Fibroblast of pulmonary artery (primary cell): ENCODE data around the gene CHADL.
"Not testable (repeated sequence)": the region's sequence is repeated elsewhere in the genome, so short reads cannot be mapped to it uniquely, and the experiment has no call there.

Experiments
- DNase-seq: peaks from one replicate; pipeline ENCODE4 v3.0.0-alpha.2; 2010; ENCODE audit warnings: low read depth
- H3K4me3 ChIP-seq: replicated peaks from 2 replicates; pipeline ENCODE4 v1.5.1; 2011; ENCODE audit warnings: low read depth, mild to moderate bottlenecking, control low read depth, low read length, moderate library complexity
- TF ChIP-seq, protein P1 (sequence below): IDR thresholded peaks from 2 replicates; pipeline ENCODE4 v1.5.1; 2011; ENCODE audit warnings: mild to moderate bottlenecking, control low read depth, low read length, inconsistent platforms; ENCODE audit errors: missing control alignments

Gene CHADL

DNA sequence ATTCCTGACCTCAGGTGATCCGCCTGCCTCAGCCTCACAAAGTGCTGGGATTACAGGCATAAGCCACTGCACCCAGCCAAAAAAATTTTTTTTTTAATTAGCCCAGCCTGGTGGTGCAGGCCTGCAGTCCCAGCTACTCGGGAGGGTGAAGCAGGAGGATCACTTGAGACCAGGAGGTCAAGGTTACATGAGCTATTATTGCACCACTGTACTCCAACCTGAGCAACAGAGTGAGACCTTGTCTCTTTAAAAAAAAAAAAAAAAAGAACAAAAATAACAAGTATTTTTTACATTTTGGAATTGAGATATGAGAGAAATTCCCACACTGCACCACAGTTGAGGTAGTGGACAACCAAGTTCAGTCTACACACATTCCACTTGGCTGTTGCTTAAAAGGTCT is 49.3 kb downstream of the CHADL start:
- TF ChIP-seq, protein P1, sequence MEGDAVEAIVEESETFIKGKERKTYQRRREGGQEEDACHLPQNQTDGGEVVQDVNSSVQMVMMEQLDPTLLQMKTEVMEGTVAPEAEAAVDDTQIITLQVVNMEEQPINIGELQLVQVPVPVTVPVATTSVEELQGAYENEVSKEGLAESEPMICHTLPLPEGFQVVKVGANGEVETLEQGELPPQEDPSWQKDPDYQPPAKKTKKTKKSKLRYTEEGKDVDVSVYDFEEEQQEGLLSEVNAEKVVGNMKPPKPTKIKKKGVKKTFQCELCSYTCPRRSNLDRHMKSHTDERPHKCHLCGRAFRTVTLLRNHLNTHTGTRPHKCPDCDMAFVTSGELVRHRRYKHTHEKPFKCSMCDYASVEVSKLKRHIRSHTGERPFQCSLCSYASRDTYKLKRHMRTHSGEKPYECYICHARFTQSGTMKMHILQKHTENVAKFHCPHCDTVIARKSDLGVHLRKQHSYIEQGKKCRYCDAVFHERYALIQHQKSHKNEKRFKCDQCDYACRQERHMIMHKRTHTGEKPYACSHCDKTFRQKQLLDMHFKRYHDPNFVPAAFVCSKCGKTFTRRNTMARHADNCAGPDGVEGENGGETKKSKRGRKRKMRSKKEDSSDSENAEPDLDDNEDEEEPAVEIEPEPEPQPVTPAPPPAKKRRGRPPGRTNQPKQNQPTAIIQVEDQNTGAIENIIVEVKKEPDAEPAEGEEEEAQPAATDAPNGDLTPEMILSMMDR: no peak
- DNase-seq: no peak
- H3K4me3 ChIP-seq: no peak overlapping the region

DNA sequence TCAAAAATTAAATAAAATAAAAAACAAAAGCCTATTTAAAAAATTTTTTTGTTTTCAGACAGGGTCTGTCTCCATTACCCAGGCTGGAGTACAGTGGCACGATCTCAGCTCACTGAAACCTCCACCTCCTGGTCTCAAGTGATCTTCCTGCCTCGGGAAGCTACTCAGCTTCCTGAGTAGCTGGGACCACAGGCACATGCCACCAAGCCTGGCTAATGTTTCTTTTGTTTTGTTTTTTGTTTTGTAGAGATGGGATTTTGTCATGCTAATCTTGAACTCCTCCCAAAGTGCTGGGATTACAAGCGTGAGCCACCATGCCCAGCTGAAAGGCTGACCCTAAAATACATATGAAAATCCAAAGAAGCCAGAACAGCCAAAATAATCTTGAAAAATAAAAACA is 56.1 kb downstream of the CHADL start:
- no peak overlapping the region for H3K4me3 ChIP-seq
- no peak for DNase-seq
- TF ChIP-seq, protein P1: no peak

GRCh38 chr22:41181349-41182241 is 59.1 kb downstream of the CHADL start:
- no peak overlapping the region for H3K4me3 ChIP-seq
- TF ChIP-seq, protein P1: no peak
- peak; percentile 67 for DNase-seq

DNA sequence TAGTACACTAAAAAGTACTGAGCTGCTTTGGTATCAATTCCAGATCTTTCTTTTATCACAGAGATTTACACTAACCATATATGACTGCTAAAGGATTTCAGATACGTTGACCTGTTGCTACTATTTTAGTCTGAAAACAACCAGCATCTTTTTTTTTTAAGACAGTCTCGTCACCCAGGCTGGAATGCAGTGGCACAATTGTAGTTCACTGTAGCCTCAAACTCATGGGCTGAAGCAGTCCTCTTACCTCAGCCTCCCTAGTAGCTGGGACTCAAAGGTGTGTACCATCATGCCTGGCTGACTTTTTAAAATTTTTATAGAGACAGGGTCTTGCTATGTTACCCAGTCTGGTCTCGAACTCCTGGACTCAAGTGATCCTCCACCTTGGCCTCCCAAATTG is 59.8 kb downstream of the CHADL start:
- DNase-seq: no peak
- TF ChIP-seq, protein P1: no peak
- no peak overlapping the region for H3K4me3 ChIP-seq

DNA sequence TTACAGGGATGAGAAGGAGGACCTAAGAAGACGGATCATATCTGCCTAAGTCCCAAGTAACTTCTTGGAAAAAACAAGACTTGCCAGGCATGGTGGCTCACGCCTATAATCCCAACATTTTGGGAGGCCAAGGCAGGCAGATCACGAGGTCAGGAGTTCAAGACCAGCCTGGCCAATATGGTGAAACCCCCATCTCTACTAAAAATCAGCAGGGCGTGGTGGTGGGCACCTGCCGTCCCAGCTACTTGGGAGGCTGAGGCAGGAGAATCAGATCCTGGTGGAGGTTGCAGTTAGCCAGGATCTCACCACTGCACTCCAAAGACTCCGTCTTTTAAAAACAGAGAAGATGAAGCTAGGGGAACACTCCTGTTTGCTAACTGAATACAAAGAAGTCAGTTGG is 60.4 kb downstream of the CHADL start:
- not testable (repeated sequence) for DNase-seq, H3K4me3 ChIP-seq
